ENCODE results near the gene FZD7.

The FZD7 gene

DNA sequence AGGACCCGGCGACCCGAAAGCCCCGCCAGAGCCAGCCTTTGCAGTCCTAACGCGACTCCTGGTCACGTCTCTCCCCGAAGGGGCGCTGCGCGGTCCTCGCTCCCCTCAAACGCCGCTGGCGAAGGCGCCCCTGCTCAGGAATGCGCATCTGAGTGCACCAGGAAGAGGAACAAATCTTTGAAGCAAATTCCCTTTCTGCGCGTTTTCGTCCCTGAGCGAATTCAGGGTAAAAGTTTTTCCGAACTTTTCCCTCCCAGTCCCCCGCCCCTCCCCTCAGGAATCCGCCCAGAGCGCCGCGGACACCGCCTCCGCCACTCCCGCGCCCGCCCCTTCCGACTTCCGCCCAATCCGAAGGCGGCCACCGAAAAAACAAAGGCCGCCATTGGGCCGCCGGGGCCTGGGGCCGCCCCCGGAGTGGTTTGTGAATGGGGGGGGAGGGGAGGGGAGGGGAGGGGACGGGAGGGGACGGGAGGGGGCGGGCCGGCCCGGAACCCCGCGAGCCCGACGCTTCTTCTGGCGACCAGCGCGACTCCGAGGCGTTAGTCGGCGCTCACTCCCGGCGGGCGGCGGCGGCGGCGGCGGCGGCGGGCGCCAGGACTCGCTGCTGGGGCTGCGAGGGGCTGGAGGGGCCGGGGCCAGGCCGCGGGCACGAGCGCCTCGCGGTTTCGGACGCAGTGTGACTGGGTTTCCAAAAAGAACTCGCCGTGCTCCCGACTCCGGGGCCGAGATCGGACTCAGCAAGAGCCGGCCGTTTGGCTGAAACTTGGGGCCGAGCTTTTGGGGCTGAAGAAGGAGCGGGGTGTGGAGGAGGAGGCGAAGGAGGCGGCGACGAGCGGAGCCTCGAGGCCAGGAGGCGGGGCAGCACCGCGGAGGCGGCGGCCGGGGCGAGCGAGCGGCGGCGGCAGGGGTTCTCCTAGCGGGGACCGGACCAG is at the start of gene FZD7:
TSS of gene FZD7 (plus strand) at position 539 of the 932 bp plus-strand sequence. CDS start 793 bp downstream, outside the sequence.
- Mint-ChIP-seq H3K36me3 (no peaks in the 10 kb centered on the region), H3K9me3 (no peaks in the 10 kb centered on the region), H3K4me3 (peak within 1 kb of the TSS; percentile 82), H3K27ac (peak within 1 kb of the TSS; percentile 54), H3K27me3 (peaks cover 45% of the 10 kb centered on the region), H3K4me1 (peaks cover 17% of the 10 kb centered on the region)
- peak; percentile 90 for DNase-seq
- CTCF ChIA-PET, result no interaction called here

DNA sequence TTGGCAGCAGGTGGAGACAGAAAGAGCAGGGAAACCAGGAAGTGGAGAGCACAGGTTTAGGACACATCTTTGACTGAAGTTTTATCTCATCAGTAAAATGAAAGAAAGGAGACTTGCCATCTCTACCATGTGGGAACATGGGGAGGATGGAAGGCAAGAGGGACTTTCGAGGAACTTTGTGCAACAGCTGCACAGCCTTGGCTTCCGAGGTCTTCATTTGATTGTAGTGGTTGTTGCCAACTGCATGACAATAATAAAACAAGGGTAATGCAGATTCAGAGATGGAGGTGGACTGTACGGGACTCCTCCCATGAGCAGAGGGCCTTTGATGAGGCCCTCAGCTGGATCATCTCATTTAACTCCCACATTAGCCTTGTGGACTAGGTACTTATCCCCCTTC is 49.3 kb upstream of the FZD7 start:
- DNase-seq, result no peak

DNA sequence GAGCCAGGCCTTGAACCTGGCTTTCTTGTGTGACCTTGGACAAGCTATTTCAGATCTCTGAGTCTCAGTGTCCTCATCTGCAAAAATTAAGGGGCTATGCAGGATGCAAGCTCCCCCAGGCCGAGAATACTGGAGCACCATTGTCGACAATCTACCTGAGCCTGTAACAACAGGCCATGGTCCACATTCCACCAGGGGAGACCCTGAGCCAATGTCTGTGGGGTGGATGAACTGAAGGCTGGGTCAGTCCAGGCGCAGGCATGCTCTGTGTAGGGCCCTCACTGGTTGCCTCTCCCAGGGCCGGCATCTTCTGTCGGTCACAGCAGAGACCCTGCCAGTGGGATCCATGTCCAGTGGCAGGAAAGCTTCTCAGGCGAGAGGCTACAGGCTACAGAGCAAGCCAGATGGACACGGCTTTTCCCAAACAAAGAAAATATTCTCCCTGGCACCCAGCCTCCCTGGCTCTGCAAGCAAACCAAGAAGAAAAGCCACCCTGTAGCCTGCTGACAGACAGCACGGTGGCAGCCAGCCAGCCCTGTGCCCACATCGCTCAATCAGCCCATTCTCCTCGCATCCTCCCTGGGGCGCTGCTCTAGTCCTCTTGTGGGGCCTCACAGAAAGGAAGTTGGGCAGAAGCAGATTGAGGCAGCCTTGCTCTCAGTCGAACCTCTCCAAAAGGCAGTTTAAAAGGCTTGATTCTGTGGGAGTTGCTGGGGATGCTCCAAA is 48.7 kb upstream of the FZD7 start:
- Mint-ChIP-seq H3K36me3 (no peaks in the 10 kb centered on the region), H3K9me3 (no peaks in the 10 kb centered on the region), H3K27me3 (peaks cover 12% of the 10 kb centered on the region), H3K27ac (no peak overlapping the region), H3K4me3 (no peak overlapping the region), H3K4me1 (no peaks in the 10 kb centered on the region)
- peak; percentile 23 for DNase-seq
- CTCF ChIA-PET, result no interaction called here

More for the DNA sequence above, 49.3 kb upstream of the FZD7 start:
- H3K4me1 Mint-ChIP-seq, result no peaks in the 10 kb centered on the region
- no peak overlapping the region for H3K4me3 Mint-ChIP-seq
- no peaks in the 10 kb centered on the region for H3K9me3 Mint-ChIP-seq
- CTCF ChIA-PET, result no interaction called here
- no peaks in the 10 kb centered on the region for H3K36me3 Mint-ChIP-seq
- H3K27me3 Mint-ChIP-seq, result peaks cover 14% of the 10 kb centered on the region
- no peak overlapping the region for H3K27ac Mint-ChIP-seq

DNA sequence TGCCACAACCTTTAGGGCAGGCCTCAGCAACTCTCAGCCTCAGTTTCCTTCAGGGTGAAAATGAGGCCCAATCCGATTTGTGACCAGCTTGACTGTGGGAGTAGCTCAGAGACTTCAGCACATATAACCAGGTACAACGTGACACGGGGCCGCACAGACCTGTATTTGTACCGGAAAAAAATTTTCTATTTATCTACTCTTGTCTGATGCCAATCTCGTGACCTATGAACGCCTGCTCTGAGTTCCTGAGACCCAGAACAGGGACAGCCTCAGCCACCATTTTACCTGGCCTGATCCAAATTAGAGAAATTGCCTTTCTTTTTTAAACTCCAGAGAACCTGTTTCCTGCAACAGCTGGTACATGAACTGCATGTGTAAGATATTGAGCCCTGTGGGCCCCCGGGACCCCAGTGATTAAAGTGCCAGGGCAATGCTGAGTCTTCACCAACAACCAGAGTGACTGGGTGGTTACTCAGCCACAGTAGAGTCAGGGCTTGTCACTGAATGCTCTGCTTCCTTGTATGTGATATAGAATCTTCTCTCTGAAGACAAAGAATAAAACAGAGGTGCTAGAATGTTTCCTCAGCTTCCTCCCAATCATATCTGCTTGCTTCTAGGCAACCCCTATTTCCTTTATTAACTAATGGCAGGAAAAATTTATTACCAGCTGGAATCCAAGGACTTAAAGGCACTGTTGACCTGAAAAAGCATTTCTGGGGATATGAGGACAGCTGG is 47.8 kb upstream of the FZD7 start:
- H3K9me3 Mint-ChIP-seq, result no peaks in the 10 kb centered on the region
- H3K36me3 Mint-ChIP-seq, result no peaks in the 10 kb centered on the region
- H3K27me3 Mint-ChIP-seq, result peaks cover 9% of the 10 kb centered on the region
- H3K4me3 Mint-ChIP-seq, result no peak overlapping the region
- H3K27ac Mint-ChIP-seq, result no peak overlapping the region
- CTCF ChIA-PET, result no interaction called here
- H3K4me1 Mint-ChIP-seq, result no peaks in the 10 kb centered on the region
- no peak for DNase-seq

DNA sequence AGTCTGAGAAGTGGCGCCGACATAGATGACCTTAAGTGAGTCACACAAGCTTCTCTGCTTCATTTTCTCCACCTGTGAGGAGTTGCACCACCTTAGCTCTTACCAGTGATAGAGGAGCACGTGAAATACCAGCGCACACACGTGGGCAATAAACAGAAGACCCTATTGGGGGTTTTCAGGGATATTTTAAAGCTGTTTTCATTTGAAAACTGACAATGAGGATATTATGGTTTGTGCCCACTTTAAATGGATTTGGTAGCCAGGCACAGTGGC is 47.3 kb upstream of the FZD7 start:
- CTCF ChIA-PET, result interaction anchor here (0.6 kb wide), 1 partner anchor 227 kb away, joined by 3 read pairs; no protein-coding TSS in a partner anchor
- H3K9me3 Mint-ChIP-seq, result no peaks in the 10 kb centered on the region
- H3K4me1 Mint-ChIP-seq, result no peaks in the 10 kb centered on the region
- no peak overlapping the region for H3K4me3 Mint-ChIP-seq
- H3K27me3 Mint-ChIP-seq, result peaks cover 8% of the 10 kb centered on the region
- no peak for DNase-seq
- H3K27ac Mint-ChIP-seq, result no peak overlapping the region
- no peaks in the 10 kb centered on the region for H3K36me3 Mint-ChIP-seq

DNA sequence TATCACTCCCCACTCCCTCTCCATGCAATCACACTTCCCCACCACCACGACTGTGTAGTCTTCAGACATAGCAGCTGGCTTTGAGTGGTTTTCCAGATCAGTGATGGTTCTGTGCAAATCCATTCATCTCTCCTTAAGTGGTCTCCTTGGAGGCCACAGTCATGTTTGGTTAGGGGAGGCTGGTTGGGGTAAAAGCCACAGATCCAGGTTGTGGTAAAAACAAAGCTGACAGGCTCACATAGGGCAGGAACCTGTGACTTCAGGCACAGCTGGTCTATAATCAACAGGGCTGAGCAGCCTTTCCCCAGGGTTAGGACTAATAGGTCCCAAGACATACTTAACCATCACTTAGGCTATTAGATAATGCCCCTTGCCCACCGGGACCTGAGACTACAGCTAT is 46.2 kb upstream of the FZD7 start:
- no peak overlapping the region for H3K4me3 Mint-ChIP-seq
- no peaks in the 10 kb centered on the region for H3K9me3 Mint-ChIP-seq
- CTCF ChIA-PET, result no interaction called here

DNA sequence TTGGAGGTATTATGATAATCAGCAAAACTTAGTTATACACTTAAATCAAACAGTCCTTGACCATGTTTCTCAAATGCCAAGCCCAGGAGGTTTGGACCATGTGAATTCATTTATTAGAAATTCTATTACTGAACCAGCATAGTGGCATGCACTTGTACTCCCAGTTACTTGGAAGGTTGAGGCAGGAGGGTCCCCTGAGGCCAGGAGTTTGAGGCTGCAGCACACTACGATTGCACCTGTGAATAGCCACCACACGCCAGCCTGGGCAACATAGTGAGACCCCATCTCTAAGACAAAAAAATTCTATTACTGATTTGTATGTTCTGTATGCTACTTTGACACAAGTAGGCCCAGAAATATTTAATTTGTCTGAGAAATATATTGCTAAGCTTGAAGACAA is 43.6 kb upstream of the FZD7 start:
- Mint-ChIP-seq H3K4me3 (no peak overlapping the region), H3K9me3 (no peaks in the 10 kb centered on the region), H3K4me1 (no peaks in the 10 kb centered on the region), H3K27me3 (peaks cover 9% of the 10 kb centered on the region), H3K27ac (no peak overlapping the region), H3K36me3 (no peaks in the 10 kb centered on the region)
- DNase-seq, result no peak
- CTCF ChIA-PET, result no interaction called here

More for the DNA sequence above, 46.2 kb upstream of the FZD7 start:
- Mint-ChIP-seq H3K27me3 (peaks cover 8% of the 10 kb centered on the region), H3K36me3 (no peaks in the 10 kb centered on the region), H3K27ac (no peak overlapping the region), H3K4me1 (no peaks in the 10 kb centered on the region)
- DNase-seq, result no peak

DNA sequence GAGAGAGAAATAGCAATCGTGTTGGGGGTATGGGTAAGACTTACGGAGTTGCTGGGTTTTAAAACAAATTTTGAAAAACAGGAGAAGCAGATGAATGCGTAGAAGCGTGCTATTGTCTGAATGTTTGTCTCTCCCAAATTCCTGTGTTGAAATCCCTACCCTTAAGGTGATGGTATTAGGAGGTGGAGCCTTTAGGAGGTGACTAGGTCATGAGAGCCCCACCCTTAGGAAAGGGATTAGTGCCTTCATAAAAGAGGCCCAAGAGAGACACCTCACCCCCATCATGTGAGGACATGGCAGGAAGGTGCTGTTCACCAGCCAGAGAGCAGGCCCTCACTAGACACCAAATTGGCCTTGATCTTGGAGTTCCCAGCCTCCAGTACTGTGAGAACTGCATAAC is 40.7 kb upstream of the FZD7 start:
- CTCF ChIA-PET, result no interaction called here
- no peak overlapping the region for H3K4me3 Mint-ChIP-seq
- no peaks in the 10 kb centered on the region for H3K9me3 Mint-ChIP-seq
- no peaks in the 10 kb centered on the region for H3K4me1 Mint-ChIP-seq
- peaks cover 14% of the 10 kb centered on the region for H3K27me3 Mint-ChIP-seq
- H3K36me3 Mint-ChIP-seq, result no peaks in the 10 kb centered on the region
- no peak for DNase-seq
- H3K27ac Mint-ChIP-seq, result no peak overlapping the region

DNA sequence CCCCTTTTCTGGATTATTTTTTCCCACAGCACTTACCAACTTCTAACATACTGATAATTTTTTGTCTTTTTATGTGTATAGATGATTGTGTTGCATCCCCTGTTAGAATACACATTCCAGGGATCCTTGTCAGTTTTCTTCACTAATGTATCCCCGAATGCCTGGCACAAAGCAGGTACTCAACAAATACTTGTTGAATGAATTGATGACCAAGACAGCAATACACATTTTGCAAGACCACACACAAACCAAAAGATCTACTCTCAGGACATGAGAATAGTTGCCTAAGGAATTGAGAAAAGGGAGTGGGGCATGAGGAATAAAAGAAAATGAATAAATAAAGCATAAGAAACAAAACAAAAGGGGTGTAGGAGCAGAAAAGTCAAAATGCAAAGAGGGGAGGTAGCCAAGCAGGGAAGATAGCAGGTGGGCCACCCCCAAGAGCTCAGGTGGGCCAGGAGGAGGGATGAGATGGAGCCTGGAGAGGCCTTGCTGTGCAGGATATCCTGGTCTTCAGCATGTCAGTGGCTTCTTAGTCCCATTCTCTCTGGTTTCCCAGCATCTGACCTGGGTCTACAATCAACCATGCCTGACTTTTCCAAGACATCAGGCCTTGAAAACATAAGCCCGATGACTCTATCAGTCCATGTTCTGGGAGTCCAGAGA is 38.5 kb upstream of the FZD7 start:
- Mint-ChIP-seq H3K9me3 (no peaks in the 10 kb centered on the region), H3K36me3 (no peaks in the 10 kb centered on the region), H3K4me3 (no peak overlapping the region), H3K27me3 (peaks cover 14% of the 10 kb centered on the region), H3K4me1 (no peaks in the 10 kb centered on the region), H3K27ac (no peak overlapping the region)
- CTCF ChIA-PET, result no interaction called here
- no peak for DNase-seq

DNA sequence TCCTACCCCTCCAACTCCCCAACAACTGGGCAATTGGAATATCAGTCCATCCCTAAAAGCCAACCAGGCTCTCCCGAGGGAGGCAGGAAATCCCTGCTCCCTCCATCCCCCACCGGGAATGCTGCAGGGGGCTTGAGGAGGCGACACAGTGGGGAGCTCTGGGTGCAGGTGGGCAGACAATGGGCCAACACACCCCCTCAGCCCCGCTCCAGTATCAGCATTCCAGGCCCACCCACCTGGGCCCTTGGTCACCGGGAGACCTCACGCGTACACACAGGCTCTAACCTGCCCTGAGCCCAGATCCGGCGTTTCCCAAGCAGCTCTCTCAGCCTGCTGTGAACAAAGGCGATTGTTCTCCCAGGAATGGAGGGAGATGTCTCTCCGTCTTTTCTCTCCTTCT is 37.6 kb upstream of the FZD7 start:
- CTCF ChIA-PET, result no interaction called here
- H3K27ac Mint-ChIP-seq, result no peak overlapping the region
- no peaks in the 10 kb centered on the region for H3K9me3 Mint-ChIP-seq
- no peaks in the 10 kb centered on the region for H3K4me1 Mint-ChIP-seq
- no peaks in the 10 kb centered on the region for H3K36me3 Mint-ChIP-seq
- no peak for DNase-seq
- no peak overlapping the region for H3K4me3 Mint-ChIP-seq
- H3K27me3 Mint-ChIP-seq, result peaks cover 14% of the 10 kb centered on the region

DNA sequence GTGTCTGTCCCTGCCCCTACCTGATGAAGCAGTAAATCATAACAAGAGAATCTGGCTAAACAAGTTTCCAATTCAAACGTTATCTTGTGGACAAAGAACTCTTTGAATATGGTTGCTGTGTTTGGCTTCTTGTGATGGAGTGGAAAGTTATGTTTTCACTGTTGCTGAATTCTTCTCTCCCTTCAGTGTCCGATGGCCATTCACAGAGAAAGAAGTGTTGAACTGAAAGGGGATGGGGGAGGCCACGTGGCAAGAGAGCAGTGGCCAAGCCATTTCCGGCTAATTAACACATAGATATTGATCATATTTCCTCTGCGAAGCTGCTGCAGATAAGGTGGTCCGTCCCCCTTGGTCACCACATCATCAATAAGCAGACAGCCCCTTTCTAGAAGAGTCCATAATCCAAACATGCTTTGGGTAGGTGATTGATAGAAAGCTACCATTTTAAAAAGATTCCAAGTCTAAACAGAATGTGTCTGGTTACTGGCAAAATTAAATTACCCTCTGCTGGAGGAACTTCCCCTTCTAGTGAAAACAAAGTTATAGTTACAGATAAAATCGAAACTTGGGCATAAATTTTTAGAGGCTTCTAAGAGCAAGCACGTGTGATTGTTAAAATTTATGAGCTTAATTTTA is 36.9 kb upstream of the FZD7 start:
- Mint-ChIP-seq H3K36me3 (no peaks in the 10 kb centered on the region), H3K4me3 (no peak overlapping the region), H3K27ac (no peak overlapping the region), H3K27me3 (peaks cover 14% of the 10 kb centered on the region), H3K9me3 (no peaks in the 10 kb centered on the region), H3K4me1 (no peaks in the 10 kb centered on the region)
- no peak for DNase-seq
- CTCF ChIA-PET, result no interaction called here

DNA sequence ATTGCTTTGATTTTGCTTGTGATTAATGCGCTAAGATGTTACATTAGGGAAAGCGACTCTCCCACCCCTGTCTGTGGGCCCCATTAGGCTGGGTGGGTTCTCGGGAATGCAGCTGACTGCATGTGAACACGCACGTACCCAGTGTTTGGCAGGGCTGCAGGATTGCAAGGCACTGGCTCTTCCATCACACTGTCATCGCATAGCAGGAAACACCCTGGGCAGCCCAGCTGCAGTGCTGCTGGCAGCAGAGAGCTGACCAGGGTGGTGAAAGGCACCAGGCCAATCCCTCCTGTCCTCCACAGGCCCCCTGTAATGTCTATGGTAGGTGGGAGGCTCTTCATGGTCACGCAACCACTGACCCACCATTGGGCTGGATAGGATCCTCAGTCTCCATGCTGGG is 34.4 kb upstream of the FZD7 start:
- Mint-ChIP-seq H3K4me3 (no peak overlapping the region), H3K27ac (no peak overlapping the region), H3K36me3 (no peaks in the 10 kb centered on the region), H3K27me3 (peaks cover 9% of the 10 kb centered on the region), H3K4me1 (no peaks in the 10 kb centered on the region), H3K9me3 (no peaks in the 10 kb centered on the region)
- CTCF ChIA-PET, result no interaction called here
- DNase-seq, result no peak

DNA sequence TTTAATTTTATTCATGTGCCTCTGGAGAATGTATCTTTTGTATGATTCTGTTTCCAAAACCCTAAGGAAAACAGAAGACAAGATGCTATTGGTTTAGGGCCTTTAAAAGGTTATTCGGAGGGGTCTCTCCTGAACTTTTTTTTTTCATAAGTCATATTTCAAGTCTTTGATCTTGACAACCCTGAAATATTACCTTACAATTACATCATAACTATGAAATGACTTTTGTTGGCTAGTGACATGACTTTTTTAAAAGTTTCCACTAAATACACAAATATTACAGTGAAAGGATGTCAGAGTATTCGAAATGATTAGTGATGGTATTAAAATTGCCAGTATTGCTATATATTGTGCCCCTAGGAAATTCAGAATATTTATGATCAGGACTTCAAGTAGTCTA is 31.8 kb upstream of the FZD7 start:
- H3K36me3 Mint-ChIP-seq, result no peaks in the 10 kb centered on the region
- no peak overlapping the region for H3K4me3 Mint-ChIP-seq
- H3K27ac Mint-ChIP-seq, result no peak overlapping the region
- CTCF ChIA-PET, result no interaction called here
- H3K9me3 Mint-ChIP-seq, result no peaks in the 10 kb centered on the region
- no peaks in the 10 kb centered on the region for H3K4me1 Mint-ChIP-seq
- peaks cover 16% of the 10 kb centered on the region for H3K27me3 Mint-ChIP-seq
- no peak for DNase-seq

DNA sequence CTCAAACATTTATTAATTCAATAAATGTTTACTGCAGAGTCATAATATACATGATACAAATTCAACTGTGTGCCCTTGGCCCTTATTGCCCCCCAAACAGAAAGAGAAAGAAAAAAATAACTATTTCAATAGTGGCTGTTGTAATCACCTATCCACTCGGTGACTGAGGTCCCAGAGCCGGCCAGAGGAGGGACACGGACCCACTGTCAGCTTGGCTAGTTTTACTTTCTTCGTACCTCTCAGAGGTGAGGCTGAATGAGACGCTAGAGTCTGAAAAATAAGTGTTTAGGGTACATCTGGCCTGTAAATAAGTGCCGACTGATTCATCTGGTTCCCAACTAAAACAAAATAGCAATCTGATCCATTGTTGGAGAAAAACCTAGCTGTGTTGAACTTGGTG is 31.3 kb upstream of the FZD7 start:
- DNase-seq, result no peak
- H3K4me1 Mint-ChIP-seq, result no peaks in the 10 kb centered on the region
- H3K27me3 Mint-ChIP-seq, result peaks cover 16% of the 10 kb centered on the region
- no peak overlapping the region for H3K27ac Mint-ChIP-seq
- CTCF ChIA-PET, result no interaction called here
- no peaks in the 10 kb centered on the region for H3K36me3 Mint-ChIP-seq
- no peak overlapping the region for H3K4me3 Mint-ChIP-seq
- H3K9me3 Mint-ChIP-seq, result no peaks in the 10 kb centered on the region
